GM21526 (cell line): ENCODE data around the gene OSBPL7.

Experiments used
- ATAC-seq: cut with Tn5 transposase; IDR thresholded peaks from one replicate; pipeline ENCODE4 v1.9.1; 2021; ENCODE audit warnings: moderate library complexity; ENCODE audit not compliant: unreplicated experiment, low FRiP score

OSBPL7 gene, protein sequence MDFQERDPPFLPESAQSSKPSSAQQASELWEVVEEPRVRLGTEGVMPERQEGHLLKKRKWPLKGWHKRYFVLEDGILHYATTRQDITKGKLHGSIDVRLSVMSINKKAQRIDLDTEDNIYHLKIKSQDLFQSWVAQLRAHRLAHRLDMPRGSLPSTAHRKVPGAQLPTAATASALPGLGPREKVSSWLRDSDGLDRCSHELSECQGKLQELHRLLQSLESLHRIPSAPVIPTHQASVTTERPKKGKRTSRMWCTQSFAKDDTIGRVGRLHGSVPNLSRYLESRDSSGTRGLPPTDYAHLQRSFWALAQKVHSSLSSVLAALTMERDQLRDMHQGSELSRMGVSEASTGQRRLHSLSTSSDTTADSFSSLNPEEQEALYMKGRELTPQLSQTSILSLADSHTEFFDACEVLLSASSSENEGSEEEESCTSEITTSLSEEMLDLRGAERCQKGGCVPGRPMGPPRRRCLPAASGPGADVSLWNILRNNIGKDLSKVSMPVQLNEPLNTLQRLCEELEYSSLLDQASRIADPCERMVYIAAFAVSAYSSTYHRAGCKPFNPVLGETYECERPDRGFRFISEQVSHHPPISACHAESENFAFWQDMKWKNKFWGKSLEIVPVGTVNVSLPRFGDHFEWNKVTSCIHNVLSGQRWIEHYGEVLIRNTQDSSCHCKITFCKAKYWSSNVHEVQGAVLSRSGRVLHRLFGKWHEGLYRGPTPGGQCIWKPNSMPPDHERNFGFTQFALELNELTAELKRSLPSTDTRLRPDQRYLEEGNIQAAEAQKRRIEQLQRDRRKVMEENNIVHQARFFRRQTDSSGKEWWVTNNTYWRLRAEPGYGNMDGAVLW

DNA sequence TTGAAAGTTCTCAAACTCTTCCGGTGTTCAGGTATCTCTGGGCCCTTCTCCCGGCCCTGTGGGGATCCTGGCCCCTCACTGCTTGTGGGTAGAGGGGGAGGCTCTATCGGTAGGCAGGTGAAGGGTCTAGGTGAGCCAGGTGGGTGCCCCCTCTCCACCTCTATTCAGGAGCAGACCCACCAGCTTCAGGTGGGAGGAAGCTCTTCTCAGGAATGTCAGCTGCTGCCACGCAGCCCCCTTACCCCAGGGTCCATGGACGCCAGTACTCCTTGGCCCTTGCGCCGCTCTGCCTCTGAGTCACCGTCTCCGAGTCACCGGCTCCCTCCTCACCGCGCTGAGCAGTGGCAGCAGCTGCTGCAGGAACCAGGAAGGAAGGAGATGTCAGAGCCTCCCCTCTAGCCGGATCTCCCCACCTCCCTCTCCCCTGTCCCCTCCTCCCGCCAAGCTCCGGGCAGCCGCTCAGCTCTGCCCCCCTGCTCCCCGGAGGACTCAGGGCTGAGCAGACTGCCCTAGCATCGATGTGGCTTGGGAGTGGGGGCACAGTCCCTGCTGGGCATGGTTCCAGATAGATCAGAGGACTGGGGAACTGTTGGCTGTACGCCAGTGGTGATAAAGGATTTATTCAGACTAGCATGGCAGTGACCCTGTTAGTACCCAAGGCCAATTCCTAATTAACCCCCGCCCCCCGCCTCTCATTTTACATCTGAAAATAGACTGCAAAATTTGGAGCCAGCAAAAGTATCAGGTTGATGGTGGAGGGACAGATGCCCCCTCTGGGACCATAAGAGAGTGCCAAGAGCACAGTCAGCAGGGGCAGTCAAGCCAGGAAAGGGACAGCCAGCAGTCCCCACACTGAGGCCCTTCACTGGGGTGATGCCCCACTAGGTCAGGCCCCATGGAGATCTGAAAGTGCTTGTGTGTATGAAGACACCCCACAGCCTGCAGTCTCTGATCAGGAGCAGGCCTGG lies at the start of gene OSBPL7:
Gene OSBPL7 (minus strand): TSS at position 371 of the 968 bp plus-strand sequence. CDS start 1,516 bp downstream, outside the sequence.
- no peak for ATAC-seq

DNA sequence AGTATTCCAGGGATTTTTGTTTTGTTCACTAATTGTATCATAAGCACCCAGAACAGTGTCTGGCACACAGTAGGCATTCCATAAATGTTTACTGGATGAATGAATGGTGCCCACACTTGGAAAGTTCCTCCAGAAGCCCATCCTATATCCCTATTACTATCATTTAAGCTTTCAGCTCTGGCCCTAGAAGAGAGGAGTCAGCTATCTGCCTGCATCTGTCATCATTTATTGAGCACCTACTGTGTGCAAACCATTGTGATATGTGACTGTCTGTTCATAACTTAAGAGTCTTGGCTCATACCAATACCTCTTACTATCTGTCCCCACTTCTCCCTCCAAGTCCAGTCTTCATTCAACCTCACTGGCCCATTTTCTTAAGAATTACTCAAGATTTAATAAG lies 49.5 kb upstream of the OSBPL7 start:
- ATAC-seq = no peak

DNA sequence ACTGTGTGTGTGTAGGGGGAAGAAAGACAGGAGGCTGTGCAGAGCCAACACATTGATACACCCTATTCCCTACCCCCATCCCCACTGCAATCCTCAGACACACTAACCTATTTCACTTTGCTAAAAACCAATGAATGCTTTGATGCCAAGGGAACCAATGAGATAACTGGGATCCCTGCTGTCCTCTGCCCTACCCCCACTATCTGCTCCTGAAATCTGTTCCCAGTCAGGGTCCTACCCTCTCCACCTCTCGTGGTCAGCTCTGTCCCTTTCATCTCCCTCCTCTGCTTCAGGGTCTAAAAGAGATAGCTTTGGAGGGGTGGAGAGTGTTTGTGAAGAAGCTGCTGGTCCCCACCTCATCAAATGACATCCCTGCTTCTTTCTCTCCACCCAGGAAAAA lies 48.5 kb upstream of the OSBPL7 start:
- ATAC-seq = no peak

DNA sequence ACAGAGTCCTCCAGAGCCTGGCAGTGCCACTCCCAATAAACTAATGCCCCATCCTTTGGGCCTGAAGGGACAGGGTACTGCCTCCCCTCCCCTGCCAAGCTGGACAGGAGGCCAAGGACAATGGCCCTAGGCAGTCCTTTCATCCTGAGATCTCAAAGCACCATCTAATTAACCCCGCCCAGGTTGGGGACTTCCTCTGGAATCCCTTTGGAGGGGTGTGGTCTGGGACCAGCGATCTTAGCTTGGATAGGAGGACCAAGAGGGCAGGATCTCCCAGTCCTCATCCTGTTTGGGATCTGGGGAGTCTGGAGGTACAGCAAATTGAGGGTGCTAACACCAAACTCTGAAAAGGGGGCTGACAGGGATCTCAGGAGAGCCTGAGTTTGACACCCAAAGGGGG lies 47.5 kb upstream of the OSBPL7 start:
- ATAC-seq = no peak

DNA sequence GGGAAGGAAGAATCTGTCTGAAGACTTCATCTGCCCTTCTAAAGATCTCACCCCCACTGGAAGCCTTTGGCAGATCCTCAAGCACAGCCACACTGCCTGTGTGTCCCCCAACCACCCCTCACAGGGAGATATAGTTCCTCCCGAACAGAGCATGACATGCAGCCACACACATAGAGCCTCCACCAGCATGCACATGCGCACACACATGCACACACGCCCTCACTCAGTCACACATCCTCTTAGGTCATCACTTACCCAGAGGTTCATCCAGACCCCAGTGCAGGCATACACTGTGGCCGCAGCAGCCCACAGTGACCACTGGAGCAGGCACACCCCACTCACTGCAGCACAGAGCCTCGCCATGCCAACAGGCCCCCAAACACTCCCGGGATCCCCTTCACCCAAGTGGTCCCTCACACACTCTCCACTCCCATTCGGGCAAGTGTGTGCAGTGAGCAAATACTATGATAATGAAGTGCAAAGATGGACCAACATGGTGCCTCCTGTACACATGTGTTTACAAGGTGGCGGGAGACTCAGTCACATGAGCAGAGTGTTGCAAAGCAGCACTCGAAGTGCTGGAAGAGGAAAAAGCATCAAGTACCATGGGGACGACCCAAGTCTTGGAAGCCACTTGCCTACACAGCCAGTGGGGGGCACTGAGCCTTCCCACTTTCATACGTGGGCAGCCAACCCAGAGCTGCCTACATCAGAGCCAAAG lies 46.4 kb upstream of the OSBPL7 start:
- ATAC-seq = no peak

DNA sequence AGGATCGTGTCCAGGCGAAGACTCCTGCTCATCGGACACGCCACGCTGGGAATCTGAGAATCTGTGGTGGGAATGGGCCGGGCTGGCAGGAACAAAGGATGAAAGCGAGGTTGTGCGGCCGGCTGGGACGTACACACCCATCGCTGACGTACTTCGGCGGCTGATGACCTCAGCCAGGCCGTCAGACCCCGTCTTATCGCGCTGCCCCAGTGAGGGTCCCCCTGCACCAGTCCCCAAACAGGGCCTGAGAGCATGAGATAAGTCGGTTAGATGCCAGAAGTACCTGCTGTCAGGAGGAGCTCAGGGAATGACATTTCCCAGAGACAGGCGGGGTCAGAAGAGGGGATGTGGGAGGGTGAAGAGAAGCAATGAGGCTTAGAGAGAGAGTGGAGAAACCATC lies 45.3 kb upstream of the OSBPL7 start:
- no peak for ATAC-seq

DNA sequence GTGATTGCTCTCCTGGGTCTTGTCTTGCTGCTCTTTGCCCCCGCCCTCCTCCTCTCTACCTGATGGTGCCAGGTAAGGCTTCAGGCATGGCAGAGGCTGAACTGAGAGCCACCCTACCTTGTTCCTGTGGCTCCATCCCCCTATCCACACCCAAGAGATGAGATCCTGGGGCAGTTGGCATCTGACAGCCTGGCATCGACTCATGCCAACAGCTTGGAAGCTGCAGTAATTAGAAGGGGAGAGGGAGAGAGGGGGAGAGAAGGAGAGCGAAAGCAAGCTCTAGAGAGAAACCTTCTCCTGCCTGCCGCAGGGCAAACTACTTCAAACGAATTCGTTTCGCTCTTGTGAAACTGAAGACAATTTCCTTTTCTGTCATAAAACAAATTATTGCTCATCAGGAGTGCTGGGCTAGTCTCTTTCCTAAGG lies 43.2 kb upstream of the OSBPL7 start:
- ATAC-seq = no peak

DNA sequence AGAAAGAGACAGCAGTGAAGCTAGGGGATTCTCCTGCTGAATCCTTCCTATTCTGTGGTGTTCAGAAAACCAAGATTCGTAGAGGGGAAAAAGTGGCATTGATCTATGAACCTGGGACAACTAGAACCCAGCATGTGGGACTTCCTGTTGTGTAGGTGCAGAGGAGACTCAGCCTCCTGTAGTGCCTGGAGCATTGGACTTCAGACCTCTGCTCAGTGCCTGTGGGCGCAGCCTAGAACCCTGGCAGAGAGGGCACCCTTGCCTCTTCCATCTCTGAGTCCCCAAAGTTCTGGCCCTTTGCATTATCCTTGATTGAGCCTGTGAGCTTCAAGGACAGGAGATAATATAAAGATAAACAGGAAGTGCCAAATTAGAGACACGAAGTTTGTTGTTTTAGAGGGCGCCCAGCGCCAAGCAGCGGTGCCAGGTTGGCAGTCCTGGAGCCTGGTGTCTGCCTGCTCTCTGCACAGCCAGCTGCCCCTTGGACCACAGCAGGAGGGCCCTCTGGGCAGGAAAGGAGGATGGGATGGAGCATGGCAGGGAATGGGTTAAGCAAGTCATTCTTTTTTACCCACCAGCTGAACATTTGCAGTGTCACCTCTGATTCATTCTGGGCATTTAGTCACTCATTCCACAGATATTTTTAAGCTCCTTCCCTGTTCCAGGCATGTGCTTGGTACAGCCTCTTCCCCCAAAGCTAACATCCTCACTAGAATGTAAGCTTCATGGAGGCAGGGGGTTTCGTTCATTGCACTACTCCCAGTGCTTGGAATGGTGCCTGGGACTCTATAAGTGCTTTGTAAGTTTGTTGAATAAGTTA lies 41.2 kb upstream of the OSBPL7 start:
- no peak for ATAC-seq

DNA sequence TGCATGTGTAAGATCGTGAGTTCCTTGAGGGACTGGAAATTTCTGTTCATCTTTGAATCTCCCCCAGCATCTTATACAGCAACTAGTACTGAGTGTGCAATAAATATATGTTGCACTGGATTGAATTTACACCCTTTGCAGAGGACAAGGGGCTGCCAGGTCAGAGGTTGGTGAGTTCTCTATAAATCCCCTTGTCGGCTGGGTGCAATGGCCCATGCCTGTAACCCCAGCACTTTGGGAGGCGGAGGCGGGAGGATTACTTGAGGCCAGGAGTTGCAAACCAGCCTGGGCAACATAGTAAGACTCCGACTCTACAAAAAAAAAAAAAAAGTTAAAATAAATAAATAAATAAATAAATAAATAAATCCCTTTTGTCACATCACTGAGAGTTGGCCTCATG lies 38.8 kb upstream of the OSBPL7 start:
- ATAC-seq = no peak

DNA sequence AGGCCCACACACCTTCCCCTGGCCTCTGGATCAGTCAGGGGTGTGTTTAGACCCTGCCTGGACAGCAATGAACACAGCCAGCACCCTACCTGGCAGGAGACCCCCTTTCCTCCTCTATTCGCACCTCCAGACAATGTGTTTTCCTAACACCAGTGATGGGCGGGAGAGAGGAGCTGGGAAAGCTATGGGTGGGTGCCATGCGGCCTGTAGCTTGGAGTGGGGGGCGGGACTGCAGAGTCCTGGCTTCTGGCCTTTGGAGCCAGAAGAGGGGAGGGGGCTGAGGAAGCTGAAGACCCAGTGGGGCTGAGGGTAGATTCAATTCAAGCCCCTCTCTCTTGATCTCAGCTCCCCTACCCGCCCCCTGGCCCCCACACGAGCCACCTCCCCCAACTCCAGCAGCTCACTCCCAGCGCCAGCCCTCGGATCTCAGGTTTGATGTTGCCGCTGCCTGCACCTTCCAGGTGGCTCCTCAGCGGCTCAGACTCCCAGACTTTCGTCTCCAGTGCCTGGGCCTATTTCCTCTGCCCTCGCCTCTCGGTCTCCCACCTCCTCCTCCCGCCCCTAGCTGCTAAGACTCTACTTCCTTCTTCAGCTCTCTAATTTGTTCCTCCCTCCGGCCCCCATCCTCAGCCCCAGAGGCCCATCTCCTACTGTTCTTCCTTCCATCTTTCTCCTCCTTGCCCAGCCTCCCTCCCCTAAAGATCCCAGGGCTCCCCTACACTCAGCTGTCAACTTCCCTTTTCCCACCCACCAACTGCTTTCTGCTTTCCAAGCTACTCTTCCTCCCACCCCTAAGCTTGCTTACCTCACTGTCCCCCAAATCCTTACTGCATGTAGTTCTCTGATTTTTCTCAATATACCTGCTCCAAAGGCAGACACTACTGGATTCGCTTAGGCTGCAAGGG lies 36.2 kb upstream of the OSBPL7 start:
- ATAC-seq = no peak

DNA sequence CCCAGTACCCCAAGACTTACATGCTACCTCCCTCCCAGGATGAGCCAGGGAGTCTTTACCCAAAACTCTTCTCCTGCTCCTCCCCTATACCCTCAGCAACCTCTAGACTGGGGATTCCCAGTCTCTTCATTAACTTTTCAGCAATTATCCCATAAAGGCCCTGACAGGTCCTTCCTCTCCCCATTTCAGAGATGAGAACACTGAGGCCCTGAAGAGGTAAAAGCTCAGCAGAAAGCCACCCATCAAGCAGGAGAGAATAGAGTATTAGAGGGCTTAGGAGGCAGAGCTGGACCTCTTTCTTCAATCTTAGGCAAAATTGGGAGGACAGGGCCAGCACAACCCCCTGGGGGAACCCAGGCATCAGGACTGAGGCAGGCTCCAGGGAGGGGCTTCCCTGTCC lies 35.2 kb upstream of the OSBPL7 start:
- ATAC-seq = no peak

DNA sequence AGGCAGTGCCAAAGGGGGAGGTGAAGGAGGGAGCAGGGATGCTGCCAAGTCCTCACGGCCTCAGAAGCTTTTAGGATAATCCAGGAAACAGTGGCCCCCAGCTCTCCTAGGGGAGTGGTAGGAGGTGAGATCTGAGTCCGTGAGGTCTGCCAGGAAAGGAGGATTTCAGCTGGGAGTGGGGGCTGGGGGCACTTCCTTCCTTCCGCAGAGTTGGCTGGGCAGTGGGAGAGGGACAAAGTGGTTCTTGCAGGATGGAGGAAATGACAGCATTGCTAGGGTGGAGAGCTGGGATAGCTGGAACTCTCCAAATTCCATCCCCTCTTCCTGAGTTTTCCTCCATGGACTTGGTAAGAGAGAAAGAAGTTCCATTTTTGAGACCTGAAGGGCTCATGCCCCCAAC lies 34.1 kb upstream of the OSBPL7 start:
- no peak for ATAC-seq

DNA sequence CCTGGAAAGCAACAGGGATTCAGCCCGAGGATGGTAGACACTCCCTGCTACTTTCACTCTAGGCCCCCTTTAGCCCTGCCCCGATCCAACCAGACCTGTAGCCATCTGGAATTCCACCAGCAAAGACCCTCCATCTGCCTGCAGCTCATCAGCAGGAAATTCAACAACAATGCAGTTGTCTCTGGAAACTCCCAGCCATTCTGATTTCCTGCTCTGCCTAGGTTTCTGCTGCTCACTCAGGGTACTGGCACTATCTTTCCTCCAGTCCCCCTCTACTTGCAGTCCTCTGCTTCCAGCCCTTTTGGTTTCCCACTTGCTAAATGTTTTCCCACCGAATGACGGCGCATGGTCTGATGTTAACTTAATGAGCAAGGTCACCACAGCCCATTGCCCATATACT lies 32.0 kb upstream of the OSBPL7 start:
- ATAC-seq = no peak

DNA sequence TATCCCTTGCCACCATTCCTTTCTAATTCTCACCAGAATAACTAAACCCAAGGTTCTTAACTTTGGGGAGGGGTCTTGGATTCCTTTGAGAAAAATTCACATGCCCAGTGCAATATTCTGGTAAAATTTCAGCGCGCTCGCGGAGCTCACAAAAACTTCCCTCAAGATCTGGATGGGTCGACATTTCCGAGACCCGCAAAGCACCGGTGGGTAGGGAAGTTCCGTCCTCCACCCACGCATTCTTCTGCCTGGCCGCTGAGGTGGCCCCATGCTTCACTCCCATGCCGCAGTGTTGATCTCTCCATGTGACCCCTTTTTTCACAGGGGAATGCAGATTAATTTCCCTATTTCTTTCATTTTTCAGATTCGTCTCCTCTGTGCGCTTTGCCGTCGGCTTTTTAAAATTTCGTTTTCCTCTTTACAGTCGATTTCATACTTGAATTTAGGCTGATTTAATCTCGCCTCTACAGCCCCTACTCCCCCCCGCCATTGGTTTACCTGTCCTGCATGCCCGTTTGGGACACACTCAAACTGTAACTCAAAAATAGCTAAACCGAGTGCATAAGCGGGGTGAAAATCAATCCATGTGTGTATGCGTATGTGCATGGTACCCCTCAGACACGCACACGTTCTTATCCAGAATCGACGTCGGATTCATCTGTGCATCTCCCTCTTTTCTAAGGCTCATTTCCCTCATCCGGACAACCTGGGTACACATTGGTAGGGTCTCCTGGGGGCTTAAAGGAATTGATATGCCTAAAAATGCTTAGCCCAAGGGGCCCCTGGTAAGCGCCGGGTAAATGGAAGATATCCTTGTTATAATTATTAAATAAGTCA lies 30.7 kb upstream of the OSBPL7 start:
- no peak for ATAC-seq

DNA sequence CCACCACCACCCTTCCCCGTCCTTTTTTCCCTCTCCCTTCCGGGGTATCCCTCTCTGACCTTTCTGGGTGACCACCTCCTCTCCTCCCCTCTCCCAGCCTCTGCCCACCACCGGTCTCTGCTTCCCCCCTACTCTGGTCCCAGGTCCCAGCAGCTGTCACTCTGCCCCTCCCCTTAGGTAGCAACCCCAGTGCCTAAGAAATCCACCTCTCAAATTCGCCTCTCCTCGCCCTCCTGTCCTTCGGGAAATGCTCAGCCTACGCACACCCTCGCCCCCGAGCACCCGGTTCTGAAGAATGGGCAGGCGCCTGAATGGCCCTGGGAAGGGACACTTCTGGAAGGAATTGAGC lies 30.1 kb upstream of the OSBPL7 start:
- ATAC-seq = no peak

DNA sequence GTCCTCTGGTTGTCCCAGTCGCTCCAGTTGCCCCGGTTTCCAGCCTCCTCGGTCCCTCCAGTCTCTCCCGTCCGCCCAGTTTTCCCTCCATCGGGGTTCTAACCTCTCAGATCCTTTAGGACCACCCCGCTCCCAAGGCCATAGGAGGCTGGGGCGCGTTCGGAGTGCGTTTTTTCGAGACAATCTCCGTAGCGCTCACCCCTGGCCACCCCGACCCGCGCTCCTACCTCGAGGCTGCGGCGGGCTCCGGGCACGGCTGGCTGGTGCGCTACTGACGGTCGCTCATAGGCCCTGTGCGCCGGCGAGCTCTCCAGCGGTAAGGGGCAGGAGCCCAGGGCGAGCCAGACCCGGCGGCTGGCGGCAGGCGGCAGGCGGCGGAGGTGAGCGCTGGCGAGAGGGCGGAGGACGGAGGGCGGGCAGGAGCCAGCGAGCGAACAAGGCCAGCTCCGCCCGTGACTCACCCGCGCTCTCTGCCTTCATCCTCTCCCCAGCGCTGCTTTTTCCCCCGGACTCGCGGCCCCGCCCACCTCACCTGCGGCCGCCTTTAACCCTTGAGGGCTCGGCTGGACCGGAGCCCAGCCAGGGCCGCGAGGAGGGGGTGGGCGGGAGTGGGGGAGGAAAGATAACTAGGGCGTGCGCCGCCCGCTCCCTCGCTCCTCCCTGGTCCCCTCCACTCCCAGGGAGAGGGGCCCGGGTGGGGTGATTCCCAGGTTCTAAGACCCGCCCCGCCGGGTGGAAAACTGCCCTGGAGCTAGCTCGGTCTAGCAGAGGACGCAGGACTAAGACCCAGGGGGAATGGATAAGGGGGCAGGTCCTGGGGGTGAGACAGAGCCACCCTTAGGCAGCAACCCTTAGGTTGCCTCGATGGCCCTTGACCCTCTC lies 29.3 kb upstream of the OSBPL7 start, which contains the start of gene SP6:
Gene SP6 (minus strand): TSS at position 472 of the 882 bp plus-strand sequence. CDS start 2,734 bp downstream, outside the sequence.
- ATAC-seq = no peak
